Ramos (cell line): ENCODE measurements around the gene SYCE1L.
"Not testable (repeated sequence)": the region's sequence is repeated elsewhere in the genome, so short reads cannot be mapped to it uniquely, and the experiment has no call there.

ENCODE experiments used
- in situ Hi-C: fragments of 300-500 bp; cut with MboI; formaldehyde crosslinking; loops from one replicate; pipeline ENCODE4 v1.14.3; 2022; ENCODE audit warnings: low sequenced_read_pairs; ENCODE audit not compliant: unreplicated experiment

Gene SYCE1L

GRCh38 chr16:77236063-77236511 is 36.9 kb downstream of the SYCE1L start:
- in situ Hi-C loops: loop anchor here (5.0 to 10.0 kb wide), 3 partner anchors 141 to 739 kb away; no protein-coding TSS in a partner anchor

- in situ Hi-C loops: loop anchor here (5.0 to 10.0 kb wide), 3 partner anchors 139 to 736 kb away; no protein-coding TSS in a partner anchor
Observed at GRCh38 chr16:77238593-77238992, 39.4 kb downstream of the SYCE1L start.

- in situ Hi-C loops: not testable (repeated sequence)
Observed at GRCh38 chr16:77242471-77242870, 43.3 kb downstream of the SYCE1L start.

DNA sequence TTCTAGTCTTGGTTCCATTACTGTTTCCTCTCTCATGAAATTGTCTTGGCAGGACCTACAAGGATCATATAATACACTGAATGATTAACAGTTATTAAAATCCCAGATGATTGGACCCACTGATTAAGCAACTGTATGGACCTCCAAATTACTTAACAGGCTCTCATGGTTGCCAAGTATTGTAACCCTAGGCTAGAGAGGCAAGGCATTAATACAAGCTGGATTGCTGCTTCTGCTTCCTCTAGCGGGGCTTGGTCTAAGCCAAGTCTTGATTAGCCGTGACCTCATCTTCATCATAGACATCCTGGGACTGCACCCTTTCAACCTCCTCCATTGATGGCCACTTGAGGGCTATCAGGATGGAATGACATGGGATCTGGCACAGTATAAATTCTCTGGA is 46.9 kb downstream of the SYCE1L start:
- in situ Hi-C loops: no loop called here

DNA sequence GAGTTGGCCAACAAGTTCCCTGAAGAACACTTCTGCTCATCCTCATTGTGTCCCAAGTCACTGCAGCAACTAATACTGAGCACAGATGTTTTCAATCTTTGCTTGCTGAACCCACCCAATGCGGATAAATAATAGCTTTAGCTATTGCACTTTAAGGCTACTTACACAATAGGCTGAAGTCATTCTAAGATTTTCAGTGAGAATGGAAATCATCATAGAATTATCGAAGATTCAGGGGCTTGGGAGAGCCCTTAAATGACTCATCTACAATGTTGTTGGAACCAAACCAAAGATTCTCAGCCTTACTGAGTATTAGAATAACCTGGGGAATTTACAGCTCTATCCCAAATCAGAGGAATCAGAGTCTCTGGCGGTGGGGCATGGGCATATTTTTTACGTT is 51.2 kb downstream of the SYCE1L start:
- in situ Hi-C loops: no loop called here
